ENCODE results near the gene ALKBH3. TPM values are rescaled to one million over a fixed set of nuclear protein-coding genes. Genes with fewer than 3 reads are reported as not detected.

ALKBH3 gene
- total RNA-seq, 4 donors from 2014 or later: 24.1 to 47.2 (median 28.0) TPM

DNA sequence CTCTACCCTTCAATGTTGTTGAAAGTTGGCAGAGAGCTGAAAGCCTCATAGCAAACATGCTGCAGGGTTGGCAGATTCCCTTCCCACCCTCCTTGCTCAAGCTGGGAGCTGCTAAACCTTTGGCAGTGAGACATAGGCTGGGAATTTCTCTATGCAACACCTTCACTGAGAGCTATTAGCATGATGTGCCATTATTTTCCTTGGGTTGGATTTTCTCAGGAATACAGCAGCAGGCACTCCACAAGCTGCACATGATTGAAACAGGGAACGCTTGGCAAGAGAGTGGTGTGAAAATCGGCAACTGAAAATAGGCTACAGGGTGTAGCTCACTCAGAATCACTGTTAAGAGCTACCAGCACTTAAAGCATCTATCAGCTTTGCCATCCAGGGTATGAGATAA lies 9.6 kb upstream of the ALKBH3 start:
- WGBS: 81% methylated on average over 2 of the region's 2 CpGs
- TF ChIP-seq POLR2AphosphoS5 (IDR thresholded peaks at IDR 0.05) (no peak), POLR2A (IDR thresholded peaks at IDR 0.05) (no peak), EP300 (IDR thresholded peaks at IDR 0.05) (no peak)
- TF ChIP-seq, protein P1, sequence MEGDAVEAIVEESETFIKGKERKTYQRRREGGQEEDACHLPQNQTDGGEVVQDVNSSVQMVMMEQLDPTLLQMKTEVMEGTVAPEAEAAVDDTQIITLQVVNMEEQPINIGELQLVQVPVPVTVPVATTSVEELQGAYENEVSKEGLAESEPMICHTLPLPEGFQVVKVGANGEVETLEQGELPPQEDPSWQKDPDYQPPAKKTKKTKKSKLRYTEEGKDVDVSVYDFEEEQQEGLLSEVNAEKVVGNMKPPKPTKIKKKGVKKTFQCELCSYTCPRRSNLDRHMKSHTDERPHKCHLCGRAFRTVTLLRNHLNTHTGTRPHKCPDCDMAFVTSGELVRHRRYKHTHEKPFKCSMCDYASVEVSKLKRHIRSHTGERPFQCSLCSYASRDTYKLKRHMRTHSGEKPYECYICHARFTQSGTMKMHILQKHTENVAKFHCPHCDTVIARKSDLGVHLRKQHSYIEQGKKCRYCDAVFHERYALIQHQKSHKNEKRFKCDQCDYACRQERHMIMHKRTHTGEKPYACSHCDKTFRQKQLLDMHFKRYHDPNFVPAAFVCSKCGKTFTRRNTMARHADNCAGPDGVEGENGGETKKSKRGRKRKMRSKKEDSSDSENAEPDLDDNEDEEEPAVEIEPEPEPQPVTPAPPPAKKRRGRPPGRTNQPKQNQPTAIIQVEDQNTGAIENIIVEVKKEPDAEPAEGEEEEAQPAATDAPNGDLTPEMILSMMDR (IDR thresholded peaks at IDR 0.05): no peak
- Histone ChIP-seq H3K4me3 (no peak overlapping the region), H3K4me1 (no peaks in the 10 kb centered on the region), H3K36me3 (no peaks in the 10 kb centered on the region), H3K27ac (no peak overlapping the region), H3K27me3 (peaks cover 66% of the 10 kb centered on the region), H3K9me3 (no peaks in the 10 kb centered on the region)
- no peak for DNase-seq (ENCODE audit: low spot score in 2 of 2)

DNA sequence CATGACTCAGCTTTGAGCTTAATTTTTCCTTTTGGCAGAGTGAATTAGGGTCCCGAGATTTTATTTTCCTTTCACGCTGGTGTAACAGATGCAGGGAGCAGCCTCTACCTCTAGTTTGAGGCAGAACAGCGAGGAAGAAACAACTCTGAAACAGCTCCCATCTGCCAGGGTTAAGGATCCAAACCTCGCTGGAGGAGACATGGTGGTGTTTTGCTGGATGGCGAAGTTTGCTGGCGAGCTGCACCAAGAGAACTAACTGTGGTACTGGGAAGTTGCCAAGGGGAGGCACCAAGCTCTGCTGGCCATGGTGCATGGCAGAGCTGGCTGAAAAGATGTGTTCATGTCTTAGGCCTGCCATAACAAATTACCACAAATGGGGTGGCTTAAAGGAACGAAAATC lies 7.6 kb upstream of the ALKBH3 start:
- Histone ChIP-seq H3K4me1 (no peaks in the 10 kb centered on the region), H3K36me3 (no peaks in the 10 kb centered on the region), H3K27me3 (peaks cover 84% of the 10 kb centered on the region), H3K9me3 (no peaks in the 10 kb centered on the region), H3K27ac (no peak overlapping the region), H3K4me3 (no peak overlapping the region)
- 81% methylated on average over 7 of the region's 7 CpGs for WGBS
- no peak for DNase-seq (ENCODE audit: low spot score in 2 of 2)
- TF ChIP-seq POLR2A (IDR thresholded peaks at IDR 0.05): no peak

DNA sequence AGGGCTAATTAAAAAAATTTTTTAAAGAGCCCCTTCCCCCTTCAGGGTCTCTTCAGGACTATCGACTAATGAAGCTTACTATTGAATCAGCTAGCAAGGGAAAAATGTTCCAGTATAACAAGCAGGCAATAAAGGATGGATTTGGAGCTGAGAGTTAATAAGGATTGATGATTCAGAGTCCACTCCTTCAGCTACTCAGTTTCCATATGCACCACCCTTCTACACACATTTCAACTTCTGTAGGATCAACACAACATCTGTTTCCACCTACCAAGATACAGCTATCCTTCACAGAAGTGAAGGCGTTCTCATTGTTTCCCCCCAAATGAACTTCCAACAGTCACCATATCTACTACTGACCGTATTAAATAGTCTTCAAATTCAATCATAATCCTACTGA lies 6.6 kb upstream of the ALKBH3 start:
- peaks cover 89% of the 10 kb centered on the region for H3K27me3 ChIP-seq
- no peak overlapping the region for H3K4me3 ChIP-seq

DNA sequence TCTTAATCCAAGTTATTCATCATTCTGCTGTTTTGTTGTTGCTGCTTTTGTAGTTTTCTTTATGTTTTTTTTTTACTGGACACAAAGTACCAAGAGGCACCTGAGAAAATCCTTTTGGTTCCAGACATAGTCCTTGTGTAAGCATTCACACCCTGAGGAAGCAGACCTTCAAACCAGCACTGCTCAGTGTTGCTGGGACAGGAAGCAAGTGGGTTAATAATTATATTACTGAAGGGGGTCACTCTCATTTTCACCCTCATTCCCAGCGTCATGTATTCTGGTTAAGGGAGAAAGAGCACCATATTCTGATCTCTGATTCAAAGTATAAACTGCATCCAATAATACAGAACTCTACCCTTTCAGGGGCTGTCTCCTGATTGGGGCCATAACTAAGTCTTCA lies 5.9 kb upstream of the ALKBH3 start:
- no peaks in the 10 kb centered on the region for H3K9me3 ChIP-seq
- H3K27me3 ChIP-seq: peaks cover 83% of the 10 kb centered on the region
- no peak for DNase-seq (ENCODE audit: low spot score in 2 of 2)
- no peak overlapping the region for H3K4me3 ChIP-seq
- H3K36me3 ChIP-seq: no peaks in the 10 kb centered on the region
- no peaks in the 10 kb centered on the region for H3K4me1 ChIP-seq
- 18% methylated on average over 1 of the region's 1 CpG for WGBS
- TF ChIP-seq, protein P1 (IDR thresholded peaks at IDR 0.05): no peak
- TF ChIP-seq POLR2AphosphoS5 (IDR thresholded peaks at IDR 0.05) (no peak), EP300 (IDR thresholded peaks at IDR 0.05) (no peak), POLR2A (IDR thresholded peaks at IDR 0.05) (no peak)
- no peak overlapping the region for H3K27ac ChIP-seq

More for the DNA sequence above, 6.6 kb upstream of the ALKBH3 start:
- WGBS: 81% methylated on average over 3 of the region's 3 CpGs
- TF ChIP-seq, protein P1 (IDR thresholded peaks at IDR 0.05): no peak
- TF ChIP-seq EP300 (IDR thresholded peaks at IDR 0.05) (no peak), POLR2A (IDR thresholded peaks at IDR 0.05) (no peak), POLR2AphosphoS5 (IDR thresholded peaks at IDR 0.05) (no peak)
- DNase-seq (ENCODE audit: low spot score in 2 of 2): no peak
- Histone ChIP-seq H3K9me3 (no peaks in the 10 kb centered on the region), H3K4me1 (no peaks in the 10 kb centered on the region), H3K27ac (no peak overlapping the region), H3K36me3 (no peaks in the 10 kb centered on the region)

DNA sequence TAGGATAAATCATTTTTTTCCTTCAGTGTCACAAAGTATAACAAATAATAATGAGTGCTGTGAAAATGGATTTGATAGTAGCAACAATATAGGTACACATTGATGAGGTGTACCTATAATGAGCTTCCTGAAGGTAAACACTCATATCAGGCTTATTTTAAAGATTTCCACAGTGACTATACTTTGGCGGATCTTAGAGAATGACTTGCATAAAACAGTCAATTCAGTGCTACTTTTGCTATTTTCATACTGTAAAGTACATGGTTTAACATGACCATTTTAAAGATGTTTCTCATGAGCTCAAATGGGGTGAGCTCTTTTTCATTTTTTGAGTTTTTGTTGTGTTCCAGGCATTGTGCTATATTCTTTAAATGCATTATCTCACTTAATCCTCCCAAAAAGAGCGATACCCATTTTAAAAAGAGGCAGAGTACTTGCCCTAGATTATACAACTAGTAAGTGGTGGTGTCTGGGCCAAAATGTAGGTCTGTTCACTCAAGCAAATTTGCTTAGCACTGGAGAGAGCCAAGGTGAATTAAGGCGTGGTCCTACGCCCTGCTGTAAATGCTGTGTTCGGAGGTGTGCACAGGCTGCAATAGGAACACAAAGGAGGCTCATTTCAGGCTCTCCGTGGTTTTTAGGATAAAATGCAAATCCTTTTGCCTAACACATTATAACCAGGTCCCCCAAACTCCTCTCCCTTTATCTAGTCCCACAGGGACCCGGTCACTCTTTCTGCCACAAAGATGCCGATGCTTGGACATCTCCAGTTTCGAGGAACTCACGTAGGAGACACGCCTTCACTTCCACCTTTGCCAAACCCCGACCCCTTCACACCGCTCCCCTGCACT lies 617 bp upstream of the ALKBH3 start:
- Histone ChIP-seq H3K9me3 (no peaks in the 10 kb centered on the region), H3K4me3 (peak overlapping the region; percentile 88), H3K27ac (no peak overlapping the region), H3K27me3 (peaks cover 38% of the 10 kb centered on the region), H3K4me1 (peaks cover 19% of the 10 kb centered on the region), H3K36me3 (peaks cover 25% of the 10 kb centered on the region)
- TF ChIP-seq, protein P1 (IDR thresholded peaks at IDR 0.05): no peak
- TF ChIP-seq EP300 (IDR thresholded peaks at IDR 0.05) (no peak), POLR2A (IDR thresholded peaks at IDR 0.05) (no peak), POLR2AphosphoS5 (IDR thresholded peaks at IDR 0.05) (no peak)
- 44% methylated on average over 13 of the region's 13 CpGs for WGBS
- DNase-seq (ENCODE audit: low spot score in 2 of 2): no peak
